Osteocyte (in vitro differentiated cells): ENCODE data around the gene ROBO2. TPM values are rescaled to one million over a fixed set of nuclear protein-coding genes. Genes with fewer than 3 reads are reported as not detected.

Experiments used
- DNase-seq: peaks from one replicate; pipeline ENCODE4 v3.0.0; 2021; ENCODE audit warnings: mixed read lengths; ENCODE audit not compliant: unreplicated experiment; ENCODE audit errors: extremely low spot score
- H3K27ac Mint-ChIP-seq: one replicate; pipeline ENCODE4 v1.8.0; 2021; ENCODE audit warnings: mild to moderate bottlenecking, mixed read lengths; ENCODE audit not compliant: unreplicated experiment
- H3K27me3 Mint-ChIP-seq: one replicate; pipeline ENCODE4 v1.8.0; 2021; ENCODE audit warnings: mixed read lengths; ENCODE audit not compliant: unreplicated experiment
- H3K36me3 Mint-ChIP-seq: one replicate; pipeline ENCODE4 v1.8.0; 2021; ENCODE audit warnings: mixed read lengths; ENCODE audit not compliant: unreplicated experiment
- H3K4me1 Mint-ChIP-seq: one replicate; pipeline ENCODE4 v1.8.0; 2021; ENCODE audit warnings: mixed read lengths; ENCODE audit not compliant: unreplicated experiment
- H3K4me3 Mint-ChIP-seq: one replicate; pipeline ENCODE4 v1.8.0; 2021; ENCODE audit warnings: mild to moderate bottlenecking, moderate library complexity, mixed read lengths; ENCODE audit not compliant: unreplicated experiment
- H3K9me3 Mint-ChIP-seq: one replicate; pipeline ENCODE4 v1.8.0; 2021; ENCODE audit warnings: mixed read lengths; ENCODE audit not compliant: unreplicated experiment
- total RNA-seq: library from RNA; stranded (reverse); gene quantifications from 2 replicates; pipeline ENCODE4 v1.2.1, GENCODE V29; 2021
- TF ChIP-seq, protein P1 (sequence below): fragments of 200-600 bp; sonication (generic); IDR thresholded peaks from 2 replicates; pipeline ENCODE4 v1.5.0; 2021; ENCODE audit warnings: antibody characterized with exemption, mild to moderate bottlenecking, moderate library complexity

ROBO2 gene
- total RNA-seq, 1 donor from 2014 or later, result 18.4 TPM

DNA sequence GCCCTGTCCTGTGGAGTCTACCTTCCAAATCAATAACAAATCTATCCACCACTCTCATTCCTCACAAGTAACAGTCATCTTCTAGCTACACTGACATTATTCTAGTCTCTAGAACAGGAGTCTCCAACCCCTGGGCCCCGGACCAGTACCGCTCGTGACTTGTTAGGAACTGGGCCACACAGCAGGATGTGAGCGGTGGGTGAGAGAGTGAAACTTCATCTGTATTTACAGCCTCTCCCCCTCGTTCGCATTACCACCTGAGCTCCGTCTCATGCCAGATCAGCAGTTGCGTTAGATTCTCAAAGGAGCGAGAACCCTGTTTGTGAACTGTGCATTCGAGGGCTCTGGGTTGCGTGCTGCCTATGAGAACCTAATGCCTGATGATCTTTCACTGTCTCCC is 31.9 kb downstream of the ROBO2 start:
- no peaks in the 10 kb centered on the region for H3K36me3 Mint-ChIP-seq
- TF ChIP-seq, protein P1, sequence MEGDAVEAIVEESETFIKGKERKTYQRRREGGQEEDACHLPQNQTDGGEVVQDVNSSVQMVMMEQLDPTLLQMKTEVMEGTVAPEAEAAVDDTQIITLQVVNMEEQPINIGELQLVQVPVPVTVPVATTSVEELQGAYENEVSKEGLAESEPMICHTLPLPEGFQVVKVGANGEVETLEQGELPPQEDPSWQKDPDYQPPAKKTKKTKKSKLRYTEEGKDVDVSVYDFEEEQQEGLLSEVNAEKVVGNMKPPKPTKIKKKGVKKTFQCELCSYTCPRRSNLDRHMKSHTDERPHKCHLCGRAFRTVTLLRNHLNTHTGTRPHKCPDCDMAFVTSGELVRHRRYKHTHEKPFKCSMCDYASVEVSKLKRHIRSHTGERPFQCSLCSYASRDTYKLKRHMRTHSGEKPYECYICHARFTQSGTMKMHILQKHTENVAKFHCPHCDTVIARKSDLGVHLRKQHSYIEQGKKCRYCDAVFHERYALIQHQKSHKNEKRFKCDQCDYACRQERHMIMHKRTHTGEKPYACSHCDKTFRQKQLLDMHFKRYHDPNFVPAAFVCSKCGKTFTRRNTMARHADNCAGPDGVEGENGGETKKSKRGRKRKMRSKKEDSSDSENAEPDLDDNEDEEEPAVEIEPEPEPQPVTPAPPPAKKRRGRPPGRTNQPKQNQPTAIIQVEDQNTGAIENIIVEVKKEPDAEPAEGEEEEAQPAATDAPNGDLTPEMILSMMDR, result no peak
- no peaks in the 10 kb centered on the region for H3K4me1 Mint-ChIP-seq
- DNase-seq, result no peak
- no peak overlapping the region for H3K4me3 Mint-ChIP-seq
- H3K27me3 Mint-ChIP-seq, result no peaks in the 10 kb centered on the region
- no peak overlapping the region for H3K27ac Mint-ChIP-seq
- no peaks in the 10 kb centered on the region for H3K9me3 Mint-ChIP-seq

DNA sequence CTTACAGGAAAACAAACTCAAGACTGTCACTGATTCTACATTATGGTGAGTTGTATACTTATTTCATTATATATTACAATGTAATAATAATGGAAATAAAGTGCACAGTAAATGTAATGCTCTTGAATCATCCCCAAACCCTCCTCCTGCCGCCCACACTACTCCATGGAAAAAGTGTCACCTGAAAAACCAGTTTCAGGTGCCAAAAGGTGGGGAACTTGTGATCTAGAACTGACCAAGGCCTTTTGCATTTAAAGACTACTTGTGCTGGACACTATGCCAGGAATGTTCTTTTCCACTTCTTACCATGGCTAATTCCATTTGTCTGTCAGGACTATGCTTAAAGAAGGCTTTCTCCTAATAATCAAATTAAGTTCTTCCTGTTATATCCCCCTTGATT is 32.3 kb downstream of the ROBO2 start:
- DNase-seq, result no peak
- no peaks in the 10 kb centered on the region for H3K27me3 Mint-ChIP-seq
- TF ChIP-seq, protein P1, result no peak
- H3K4me1 Mint-ChIP-seq, result no peaks in the 10 kb centered on the region
- no peak overlapping the region for H3K4me3 Mint-ChIP-seq
- no peaks in the 10 kb centered on the region for H3K36me3 Mint-ChIP-seq
- H3K9me3 Mint-ChIP-seq, result no peaks in the 10 kb centered on the region
- no peak overlapping the region for H3K27ac Mint-ChIP-seq

DNA sequence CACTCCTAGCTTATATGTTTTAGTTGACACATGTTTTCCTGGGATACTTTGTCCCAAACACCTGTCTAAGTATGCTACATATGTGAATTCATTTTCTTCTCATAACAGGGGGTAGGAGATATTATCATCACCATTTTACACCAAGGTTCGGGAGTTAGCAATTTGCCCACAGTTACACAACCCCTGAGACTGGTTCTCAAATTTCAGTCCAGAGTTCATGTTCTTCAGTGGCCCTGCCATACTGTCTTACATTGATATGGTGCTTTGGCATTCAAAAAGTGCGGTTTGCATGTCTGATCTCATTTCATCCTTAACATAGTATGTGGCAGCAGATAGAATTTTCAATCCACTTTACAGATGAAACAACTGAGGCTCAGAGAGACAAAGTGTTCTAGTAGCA is 38.4 kb downstream of the ROBO2 start:
- Mint-ChIP-seq H3K27ac (no peak overlapping the region), H3K36me3 (no peaks in the 10 kb centered on the region), H3K27me3 (no peaks in the 10 kb centered on the region), H3K4me3 (no peak overlapping the region), H3K9me3 (no peaks in the 10 kb centered on the region), H3K4me1 (peaks cover 7% of the 10 kb centered on the region)
- TF ChIP-seq, protein P1, result no peak
- no peak for DNase-seq

DNA sequence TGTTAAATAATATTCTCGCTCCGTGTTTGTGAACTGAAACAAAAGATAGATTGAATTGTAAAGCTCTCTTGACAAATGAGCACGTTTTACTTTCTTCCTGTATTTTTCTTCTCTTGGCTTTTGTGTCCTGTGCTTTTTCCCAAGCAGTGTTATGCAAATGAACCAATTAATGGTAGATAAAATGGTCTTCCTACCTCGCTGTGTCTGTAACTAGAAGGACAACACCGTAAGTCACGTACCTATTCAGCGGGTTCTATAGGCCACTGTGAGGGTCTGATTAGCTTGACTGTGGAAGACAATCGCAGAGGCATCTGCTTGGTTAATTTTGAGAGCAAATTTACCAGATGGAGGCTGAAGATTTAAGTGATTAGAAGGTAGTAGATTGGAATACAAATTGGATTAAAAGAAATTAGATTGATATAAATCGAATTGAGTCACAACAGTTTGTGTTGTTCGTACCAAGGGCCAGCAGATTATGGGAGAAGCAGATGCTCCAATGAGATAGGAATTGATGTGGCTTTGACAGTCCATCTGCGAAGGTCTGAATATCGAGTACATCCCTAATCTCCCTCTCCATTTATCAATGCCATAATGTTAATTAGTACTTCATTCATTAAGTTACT is 40.2 kb downstream of the ROBO2 start:
- TF ChIP-seq, protein P1, result no peak
- Mint-ChIP-seq H3K27me3 (no peaks in the 10 kb centered on the region), H3K9me3 (no peaks in the 10 kb centered on the region), H3K4me1 (peaks cover 7% of the 10 kb centered on the region), H3K4me3 (no peak overlapping the region), H3K36me3 (no peaks in the 10 kb centered on the region), H3K27ac (no peak overlapping the region)
- DNase-seq, result no peak

DNA sequence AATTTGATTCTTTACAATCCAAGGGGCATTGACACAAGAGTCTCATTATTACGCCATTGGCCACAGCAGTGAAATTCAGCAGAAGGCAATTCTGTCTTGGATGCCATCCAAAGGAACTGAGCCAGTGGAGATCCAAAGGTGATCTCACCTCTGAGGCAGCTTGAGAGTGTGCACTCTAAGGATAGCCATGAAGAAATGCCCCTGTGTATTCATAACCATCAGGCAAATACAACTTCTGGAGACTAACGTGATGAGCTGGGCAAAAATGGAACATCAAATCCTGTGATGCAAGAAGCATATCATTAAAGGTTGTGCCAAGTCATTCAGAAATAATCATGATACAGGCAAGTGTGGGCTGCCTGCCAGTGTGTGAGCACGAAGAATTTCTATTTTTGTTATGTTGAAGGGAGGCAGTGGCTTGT is 41.4 kb downstream of the ROBO2 start:
- Mint-ChIP-seq H3K9me3 (no peaks in the 10 kb centered on the region), H3K27ac (peak overlapping the region; percentile 20), H3K4me1 (peaks cover 7% of the 10 kb centered on the region), H3K27me3 (no peaks in the 10 kb centered on the region), H3K36me3 (no peaks in the 10 kb centered on the region), H3K4me3 (no peak overlapping the region)
- no peak for DNase-seq
- TF ChIP-seq, protein P1, result no peak
